GM21723 (cell line): ENCODE data around the gene PPM1F.
"Not testable (repeated sequence)": the region's sequence is repeated elsewhere in the genome, so short reads cannot be mapped to it uniquely, and the experiment has no call there.

Experiments used
- ATAC-seq: cut with Tn5 transposase; IDR thresholded peaks from one replicate; pipeline ENCODE4 v1.9.1; 2021; ENCODE audit warnings: mild to moderate bottlenecking, moderate library complexity; ENCODE audit not compliant: unreplicated experiment

The PPM1F gene

GRCh38 chr22:21942407-21943343, 10.0 kb downstream of the PPM1F start:
- no peak for ATAC-seq

- ATAC-seq, result no peak
These were observed 10.7 kb downstream of the PPM1F start for GRCh38 chr22:21941921-21942320.

DNA sequence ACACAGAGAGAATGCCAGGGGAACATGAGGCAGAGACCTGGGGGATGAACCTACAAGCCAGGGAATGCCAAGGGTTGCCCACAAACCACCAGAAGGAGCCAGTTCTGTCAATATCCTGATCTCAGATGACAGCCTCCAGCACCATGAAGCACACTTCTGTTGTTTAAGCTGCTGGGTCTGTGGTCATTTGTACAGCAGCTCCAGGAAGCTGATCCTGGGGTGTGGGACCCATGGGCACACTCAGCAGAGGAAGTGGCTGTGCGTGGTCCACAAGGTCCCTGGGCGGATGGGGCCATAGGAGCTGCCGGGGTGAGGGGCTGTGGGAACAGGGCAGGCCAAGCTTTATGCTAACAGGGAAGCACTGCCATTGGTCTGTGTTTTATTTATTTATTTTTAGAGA, 12.1 kb downstream of the PPM1F start:
- ATAC-seq, result no peak

DNA sequence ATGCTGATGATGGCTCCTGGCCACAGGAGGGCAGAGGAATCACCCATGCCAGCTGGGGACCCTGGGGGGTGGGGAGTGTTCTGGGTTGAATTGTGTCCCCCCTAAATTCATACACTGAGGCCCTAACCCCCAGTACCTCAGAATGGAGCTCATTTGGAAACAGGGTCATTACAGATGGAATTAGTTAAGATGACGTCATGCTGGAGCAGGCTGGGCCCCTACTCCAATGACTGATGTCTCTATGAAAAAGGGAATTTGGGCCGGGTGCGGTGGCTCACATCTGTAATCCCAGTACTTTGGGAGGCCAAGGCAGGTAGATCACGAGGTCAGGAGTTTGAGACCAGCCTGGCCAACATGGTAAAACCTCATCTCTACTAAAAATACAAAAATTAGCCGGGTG, 12.7 kb downstream of the PPM1F start:
- ATAC-seq, result not testable (repeated sequence)

GRCh38 chr22:21939461-21939913, 13.2 kb downstream of the PPM1F start:
- ATAC-seq, result no peak

DNA sequence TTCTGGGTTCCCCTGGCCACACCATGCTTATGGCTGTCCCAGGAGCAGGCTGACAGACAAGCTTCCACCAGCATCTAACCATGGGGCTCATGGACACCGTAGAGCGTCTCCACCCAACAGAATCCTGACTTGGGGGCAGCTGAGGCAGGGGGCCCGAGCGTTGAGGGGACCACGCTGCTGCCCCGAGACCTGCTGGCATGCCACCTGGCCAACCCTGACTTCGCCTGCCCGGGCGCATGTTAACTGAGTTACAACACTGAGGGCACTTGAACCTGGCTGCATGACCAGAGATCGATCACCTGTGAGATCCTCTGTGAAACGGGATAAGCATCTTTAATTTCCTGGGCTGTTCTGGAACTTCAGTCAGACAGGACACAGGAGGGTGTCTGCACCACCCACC, 13.7 kb downstream of the PPM1F start:
- no peak for ATAC-seq

DNA sequence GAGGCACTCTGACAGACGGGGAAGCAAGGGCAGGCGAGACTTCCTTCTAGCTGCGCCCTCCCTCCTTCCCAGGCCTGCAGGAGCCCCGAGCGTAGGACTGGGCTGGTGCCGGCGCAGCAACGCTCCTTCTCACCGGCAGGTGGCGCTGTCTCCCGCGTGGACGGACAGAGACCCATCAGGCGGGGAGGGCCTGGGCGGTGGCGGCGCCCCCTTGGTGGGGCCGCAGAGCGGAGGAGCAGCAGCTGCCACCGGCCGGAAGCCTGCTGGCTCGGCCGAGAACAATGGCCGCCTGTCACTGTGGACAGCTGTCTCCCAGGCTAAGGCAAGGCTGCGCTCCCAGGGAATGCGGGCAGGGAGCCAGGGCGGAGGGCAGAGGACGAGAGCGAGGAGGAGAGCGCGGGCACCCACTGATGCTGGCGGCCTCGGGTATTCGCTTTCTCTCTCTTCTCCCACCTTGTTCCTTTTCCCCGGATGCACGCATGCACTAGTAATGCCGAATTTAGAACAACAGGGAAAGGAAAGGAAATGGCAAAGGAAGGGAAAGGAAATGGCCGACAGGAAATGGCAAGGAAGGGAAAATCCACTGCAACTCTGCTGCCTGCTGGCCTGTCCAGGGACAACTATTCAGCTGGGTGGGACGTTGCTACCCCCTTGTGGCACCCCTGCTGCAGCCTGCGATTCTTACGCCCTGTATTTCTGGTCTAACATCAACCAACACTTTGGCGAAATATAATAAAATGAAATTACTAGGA, 14.4 kb downstream of the PPM1F start:
- ATAC-seq, result peak; percentile 87

DNA sequence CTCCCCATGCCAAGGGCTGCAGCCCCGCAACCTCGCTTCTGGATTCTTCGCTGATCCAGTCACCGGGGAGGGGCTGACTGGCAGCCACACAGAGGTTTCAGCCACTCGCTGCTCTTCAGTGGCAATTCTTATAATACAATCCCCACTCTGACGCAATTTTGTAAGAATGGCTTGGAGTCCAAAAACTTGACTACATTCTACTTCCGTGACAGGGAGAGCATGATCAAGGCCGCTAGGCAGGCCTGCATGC, 14.9 kb downstream of the PPM1F start:
- no peak for ATAC-seq

GRCh38 chr22:21937041-21937820, 15.4 kb downstream of the PPM1F start:
- no peak for ATAC-seq

GRCh38 chr22:21936151-21936775, 16.4 kb downstream of the PPM1F start:
- no peak for ATAC-seq

- ATAC-seq, result no peak
These were observed 18.7 kb downstream of the PPM1F start for GRCh38 chr22:21933910-21934309.

- no peak for ATAC-seq
These were observed 19.2 kb downstream of the PPM1F start for GRCh38 chr22:21933413-21933812.

DNA sequence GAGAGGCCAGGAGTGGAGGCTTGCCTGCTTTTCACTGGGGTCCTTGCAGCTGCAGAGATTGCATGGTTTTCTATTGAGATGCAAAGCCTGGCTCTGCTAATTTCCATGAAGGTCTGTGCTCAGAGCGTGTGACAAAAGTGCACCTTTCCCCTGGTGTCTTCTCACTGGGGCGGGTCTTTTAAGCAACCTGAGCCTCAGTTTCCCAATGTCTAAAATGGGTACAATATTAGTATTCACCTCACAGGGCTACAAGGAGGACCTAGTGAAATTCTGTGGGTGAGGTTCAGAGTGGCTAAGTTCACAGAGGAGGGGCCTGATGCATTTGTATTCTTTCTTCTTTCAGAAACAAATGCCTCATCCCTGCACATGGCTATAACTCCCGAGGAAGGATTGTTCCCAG, 20.3 kb downstream of the PPM1F start:
- ATAC-seq, result no peak

DNA sequence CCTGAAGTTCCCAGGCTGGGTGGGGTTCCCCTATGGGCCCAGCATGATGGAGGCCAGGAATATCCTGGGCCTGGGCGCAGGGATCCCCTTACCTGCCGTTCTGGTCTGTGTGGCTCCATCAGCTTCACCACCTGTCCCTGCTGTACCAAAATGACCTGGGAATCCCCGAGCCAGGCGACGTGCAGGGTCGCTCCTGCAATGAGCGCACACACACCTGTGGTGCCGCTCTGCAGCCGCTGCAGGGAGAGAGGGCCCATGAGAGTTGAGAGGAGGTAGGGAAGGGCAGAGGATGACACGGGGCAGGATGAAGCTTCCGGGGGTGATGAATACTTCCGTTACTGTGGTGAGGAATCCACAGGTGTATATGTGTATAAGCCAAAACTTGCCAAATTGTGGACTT, 21.6 kb downstream of the PPM1F start:
- ATAC-seq, result no peak

GRCh38 chr22:21929253-21929652, 23.4 kb downstream of the PPM1F start:
- no peak for ATAC-seq

GRCh38 chr22:21928048-21928447, 24.6 kb downstream of the PPM1F start:
- ATAC-seq, result no peak

- no peak for ATAC-seq
These were observed 25.3 kb downstream of the PPM1F start for GRCh38 chr22:21927174-21927823.

DNA sequence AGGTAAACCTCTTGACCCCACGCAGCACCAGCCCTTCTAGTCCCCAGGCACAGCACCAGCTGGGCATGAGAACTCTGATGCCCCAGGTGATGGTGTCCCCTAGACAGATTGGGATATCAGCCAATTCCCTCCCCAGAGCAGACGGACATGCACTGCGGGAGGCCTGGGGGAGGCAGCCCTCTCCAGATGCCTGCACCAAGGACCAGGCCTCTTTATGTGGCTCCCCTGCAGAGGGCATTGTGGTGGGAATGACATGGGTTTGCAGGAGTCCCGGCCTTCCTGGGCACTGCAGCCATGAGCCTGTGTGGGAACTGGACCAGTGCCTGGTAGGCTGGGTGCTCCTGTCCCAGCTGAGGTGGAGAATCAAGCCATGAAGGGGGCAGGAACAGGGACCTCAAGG, 25.9 kb downstream of the PPM1F start:
- ATAC-seq, result no peak

GRCh38 chr22:21923163-21923561, 29.5 kb downstream of the PPM1F start:
- no peak for ATAC-seq

- no peak for ATAC-seq
These were observed 30.1 kb downstream of the PPM1F start for GRCh38 chr22:21922370-21923162.
